Measurements from ENCODE around the gene UNCX.

UNCX gene

GRCh38 chr7:1264345-1265280 is 31.9 kb downstream of the UNCX start:
- no peak overlapping the region for H3K4me3 ChIP-seq (replicated peaks; ENCODE audit: low read depth, low read length)
- no peak for TF ChIP-seq CTCF (IDR thresholded peaks at IDR 0.05; ENCODE audit: low read length, missing control alignments)
- DNase-seq (ENCODE audit: low read depth) = no peak

GRCh38 chr7:1267016-1267900 is 34.6 kb downstream of the UNCX start:
- no peak for TF ChIP-seq CTCF (IDR thresholded peaks at IDR 0.05; ENCODE audit: low read length, missing control alignments)
- DNase-seq (ENCODE audit: low read depth) = no peak
- H3K4me3 ChIP-seq (replicated peaks; ENCODE audit: low read depth, low read length) = no peak overlapping the region

- no peak overlapping the region for H3K4me3 ChIP-seq (replicated peaks; ENCODE audit: low read depth, low read length)
- TF ChIP-seq CTCF (IDR thresholded peaks at IDR 0.05; ENCODE audit: low read length, missing control alignments) = no peak
- DNase-seq (ENCODE audit: low read depth) = no peak
These were observed 35.6 kb downstream of the UNCX start for GRCh38 chr7:1268076-1268815.

- no peak for TF ChIP-seq CTCF (IDR thresholded peaks at IDR 0.05; ENCODE audit: low read length, missing control alignments)
- no peak for DNase-seq (ENCODE audit: low read depth)
- H3K4me3 ChIP-seq (replicated peaks; ENCODE audit: low read depth, low read length) = no peak overlapping the region
These were observed 36.2 kb downstream of the UNCX start for GRCh38 chr7:1268866-1269265.

- no peak overlapping the region for H3K4me3 ChIP-seq (replicated peaks; ENCODE audit: low read depth, low read length)
- TF ChIP-seq CTCF (IDR thresholded peaks at IDR 0.05; ENCODE audit: low read length, missing control alignments) = no peak
- DNase-seq (ENCODE audit: low read depth) = no peak
These were observed 36.7 kb downstream of the UNCX start for GRCh38 chr7:1269336-1269890.

GRCh38 chr7:1270181-1270580 is 37.5 kb downstream of the UNCX start:
- H3K4me3 ChIP-seq (replicated peaks; ENCODE audit: low read depth, low read length) = no peak overlapping the region
- no peak for TF ChIP-seq CTCF (IDR thresholded peaks at IDR 0.05; ENCODE audit: low read length, missing control alignments)
- DNase-seq (ENCODE audit: low read depth) = no peak
